GM19463 (cell line): ENCODE measurements around the gene LAMB3.

Experiments
- ATAC-seq: cut with Tn5 transposase; IDR thresholded peaks from one replicate; pipeline ENCODE4 v1.9.1; 2021; ENCODE audit warnings: mild to moderate bottlenecking, moderate library complexity; ENCODE audit not compliant: unreplicated experiment

LAMB3 gene

GRCh38 chr1:209634005-209634737, 18.1 kb downstream of the LAMB3 start:
- no peak for ATAC-seq

- peak; percentile 83 for ATAC-seq
Measured at GRCh38 chr1:209633335-209633997, 18.8 kb downstream of the LAMB3 start.

- no peak for ATAC-seq
Measured at GRCh38 chr1:209630383-209631225, 21.6 kb downstream of the LAMB3 start.

- ATAC-seq = no peak
Measured at GRCh38 chr1:209629621-209630382, 22.4 kb downstream of the LAMB3 start.

- ATAC-seq = no peak
Measured at GRCh38 chr1:209628618-209629299, 23.5 kb downstream of the LAMB3 start.

- ATAC-seq = peak; percentile 91
Measured at GRCh38 chr1:209627732-209628196, 24.5 kb downstream of the LAMB3 start.

- ATAC-seq = peak; percentile 14
Measured at GRCh38 chr1:209627027-209627731, 25.0 kb downstream of the LAMB3 start.

GRCh38 chr1:209626346-209627026, 25.7 kb downstream of the LAMB3 start:
- ATAC-seq = no peak

GRCh38 chr1:209625791-209626285, 26.4 kb downstream of the LAMB3 start:
- ATAC-seq = no peak

GRCh38 chr1:209624558-209625549, 27.4 kb downstream of the LAMB3 start:
- no peak for ATAC-seq

- ATAC-seq = no peak
Measured at GRCh38 chr1:209622841-209623829, 29.1 kb downstream of the LAMB3 start.

- ATAC-seq = no peak
Measured at GRCh38 chr1:209621741-209622655, 30.2 kb downstream of the LAMB3 start.

- ATAC-seq = no peak
Measured at GRCh38 chr1:209621286-209621685, 30.9 kb downstream of the LAMB3 start.

- no peak for ATAC-seq
Measured at GRCh38 chr1:209620487-209620884, 31.7 kb downstream of the LAMB3 start.
